SK-N-MC (cell line): Measurements from ENCODE around the gene TMEM181.

Experiments
- DNase-seq: peaks from one replicate; pipeline ENCODE4 v3.0.0-alpha.2; 2011; ENCODE audit warnings: low read depth, low spot score
- H3K27ac ChIP-seq: fragments of 200-600 bp; sonication (generic); 2 replicates; pipeline ENCODE4 v1.5.1; 2016; ENCODE audit warnings: mixed run types
- H3K36me3 ChIP-seq: fragments of 200-600 bp; sonication (generic); 2 replicates; pipeline ENCODE4 v1.6.1; 2017; ENCODE audit warnings: antibody characterized with exemption, low read length, mixed read lengths; ENCODE audit not compliant: insufficient read depth
- H3K4me3 ChIP-seq: fragments of 200-600 bp; sonication (generic); 2 replicates; pipeline ENCODE4 v1.5.1; 2016
- H3K9ac ChIP-seq: fragments of 200-600 bp; sonication (generic); 2 replicates; pipeline ENCODE4 v1.8.0; 2017; ENCODE audit warnings: mixed run types, mixed read lengths; ENCODE audit not compliant: insufficient read length
- H3K9me3 ChIP-seq: fragments of 200-600 bp; sonication (generic); 2 replicates; pipeline ENCODE4 v1.6.1; 2017; ENCODE audit warnings: low read depth, mild to moderate bottlenecking, antibody characterized with exemption, low read length, moderate library complexity, mixed read lengths
- EZH2 ChIP-seq: fragments of 200-600 bp; sonication (generic); IDR thresholded peaks from one replicate; pipeline ENCODE4 v1.6.1; 2017; ENCODE audit warnings: antibody characterized with exemption
- FOXP2 ChIP-seq: optimal IDR thresholded peaks from 2 replicates; pipeline ENCODE3; 2011; ENCODE audit warnings: mild to moderate bottlenecking, moderate library complexity; ENCODE audit not compliant: insufficient read depth; ENCODE audit errors: extremely low read length, control extremely low read depth
- POLR2AphosphoS5 ChIP-seq: IDR thresholded peaks from 2 replicates; pipeline ENCODE4 v1.6.1; 2012; ENCODE audit warnings: mild to moderate bottlenecking, low read depth, low read length, borderline replicate concordance

The TMEM181 gene

GRCh38 chr6:158559895-158560835 is at the start of gene TMEM181:
TSS of gene TMEM181 (plus strand) at chr6:158560091. CDS start at chr6:158560225, 134 bp downstream.
- H3K36me3 ChIP-seq: no peaks in the 10 kb centered on the region
- peak within 1 kb of the TSS; percentile 93 for H3K4me3 ChIP-seq
- DNase-seq: no peak
- H3K9ac ChIP-seq: peak within 1 kb of the TSS; percentile 86
- H3K9me3 ChIP-seq: no peaks in the 10 kb centered on the region
- H3K27ac ChIP-seq: peak within 1 kb of the TSS; percentile 54
- TF ChIP-seq EZH2 (no peak), POLR2AphosphoS5 (no peak; the same call in 1 of the 2 replicates), FOXP2 (no peak)

GRCh38 chr6:158512809-158513208 is 47.1 kb upstream of the TMEM181 start:
- TF ChIP-seq POLR2AphosphoS5 (no peak), EZH2 (no peak), FOXP2 (no peak)
- Histone ChIP-seq H3K36me3 (no peaks in the 10 kb centered on the region), H3K4me3 (no peak overlapping the region), H3K27ac (no peak overlapping the region), H3K9me3 (no peaks in the 10 kb centered on the region), H3K9ac (no peak overlapping the region)
- no peak for DNase-seq

- DNase-seq: no peak
- Histone ChIP-seq H3K9ac (no peak overlapping the region), H3K9me3 (no peaks in the 10 kb centered on the region), H3K27ac (no peak overlapping the region), H3K4me3 (no peak overlapping the region), H3K36me3 (no peaks in the 10 kb centered on the region)
- TF ChIP-seq FOXP2 (no peak), EZH2 (no peak), POLR2AphosphoS5 (no peak)
Measured at GRCh38 chr6:158514176-158514575, 45.7 kb upstream of the TMEM181 start.

- DNase-seq: no peak
- Histone ChIP-seq H3K9me3 (no peaks in the 10 kb centered on the region), H3K4me3 (no peak overlapping the region), H3K27ac (no peak overlapping the region), H3K9ac (no peak overlapping the region), H3K36me3 (no peaks in the 10 kb centered on the region)
- TF ChIP-seq FOXP2 (no peak), EZH2 (no peak), POLR2AphosphoS5 (no peak)
Measured at GRCh38 chr6:158514991-158515390, 44.9 kb upstream of the TMEM181 start.

- Histone ChIP-seq H3K9ac (no peak overlapping the region), H3K27ac (no peak overlapping the region), H3K36me3 (no peaks in the 10 kb centered on the region), H3K4me3 (no peak overlapping the region), H3K9me3 (no peaks in the 10 kb centered on the region)
- TF ChIP-seq EZH2 (no peak), FOXP2 (no peak), POLR2AphosphoS5 (no peak)
- no peak for DNase-seq
Measured at GRCh38 chr6:158516098-158516497, 43.8 kb upstream of the TMEM181 start.

- no peak for DNase-seq
- TF ChIP-seq EZH2: no peak
- TF ChIP-seq POLR2AphosphoS5: no peak
- no peak for TF ChIP-seq FOXP2
- H3K36me3 ChIP-seq: no peaks in the 10 kb centered on the region
- H3K9me3 ChIP-seq: no peaks in the 10 kb centered on the region
- H3K27ac ChIP-seq: no peak overlapping the region
- no peak overlapping the region for H3K4me3 ChIP-seq
- H3K9ac ChIP-seq: no peak overlapping the region
Measured at GRCh38 chr6:158517038-158517437, 42.9 kb upstream of the TMEM181 start.

GRCh38 chr6:158517581-158517980 is 42.3 kb upstream of the TMEM181 start:
- TF ChIP-seq POLR2AphosphoS5: no peak
- TF ChIP-seq FOXP2: no peak
- no peak for TF ChIP-seq EZH2
- no peak overlapping the region for H3K9ac ChIP-seq
- no peak for DNase-seq
- no peaks in the 10 kb centered on the region for H3K36me3 ChIP-seq
- H3K4me3 ChIP-seq: no peak overlapping the region
- H3K9me3 ChIP-seq: no peaks in the 10 kb centered on the region
- H3K27ac ChIP-seq: no peak overlapping the region

GRCh38 chr6:158518191-158519127 is 41.4 kb upstream of the TMEM181 start:
- no peak for DNase-seq
- no peak overlapping the region for H3K27ac ChIP-seq

More at GRCh38 chr6:158518191-158519127, 41.4 kb upstream of the TMEM181 start:
- Histone ChIP-seq H3K36me3 (no peaks in the 10 kb centered on the region), H3K9ac (no peak overlapping the region), H3K9me3 (no peaks in the 10 kb centered on the region), H3K4me3 (peak overlapping the region; percentile 67)
- TF ChIP-seq FOXP2 (no peak), POLR2AphosphoS5 (no peak), EZH2 (no peak)
